Omental fat pad (tissue), 4 donors: Measurements from ENCODE around the gene GGCX. TPM values are rescaled to one million over a fixed set of nuclear protein-coding genes. Genes with fewer than 3 reads are reported as not detected.

Source experiments
- ATAC-seq: fragments of 150-250 bp; one replicate; pipeline ENCODE4 v1.9.1; 2016; ENCODE audit warnings: mild to moderate bottlenecking, moderate library complexity; ENCODE audit not compliant: low FRiP score
- DNase-seq: peaks from one replicate; pipeline ENCODE4 v3.0.0-alpha.2; 2019; ENCODE audit warnings: low spot score
- total RNA-seq, 4 donors: library from RNA; depleted of rRNA; stranded (reverse); fragments of >200 nt; gene quantifications; one replicate each; pipeline ENCODE4 v1.1.0, GENCODE V29; 2016
- TF ChIP-seq, protein P1 (sequence below), 3 donors: fragments of 450-650 bp; IDR thresholded peaks; one replicate each; pipeline ENCODE4 v1.5.1; 2016 to 2017; ENCODE audit warnings: antibody characterized with exemption in 3 of 3, mild to moderate bottlenecking in 3 of 3, moderate library complexity in 2 of 3

GGCX gene
- total RNA-seq, 4 donors from 2014 or later = 24.7 to 44.1 (median 39.8) TPM

DNA sequence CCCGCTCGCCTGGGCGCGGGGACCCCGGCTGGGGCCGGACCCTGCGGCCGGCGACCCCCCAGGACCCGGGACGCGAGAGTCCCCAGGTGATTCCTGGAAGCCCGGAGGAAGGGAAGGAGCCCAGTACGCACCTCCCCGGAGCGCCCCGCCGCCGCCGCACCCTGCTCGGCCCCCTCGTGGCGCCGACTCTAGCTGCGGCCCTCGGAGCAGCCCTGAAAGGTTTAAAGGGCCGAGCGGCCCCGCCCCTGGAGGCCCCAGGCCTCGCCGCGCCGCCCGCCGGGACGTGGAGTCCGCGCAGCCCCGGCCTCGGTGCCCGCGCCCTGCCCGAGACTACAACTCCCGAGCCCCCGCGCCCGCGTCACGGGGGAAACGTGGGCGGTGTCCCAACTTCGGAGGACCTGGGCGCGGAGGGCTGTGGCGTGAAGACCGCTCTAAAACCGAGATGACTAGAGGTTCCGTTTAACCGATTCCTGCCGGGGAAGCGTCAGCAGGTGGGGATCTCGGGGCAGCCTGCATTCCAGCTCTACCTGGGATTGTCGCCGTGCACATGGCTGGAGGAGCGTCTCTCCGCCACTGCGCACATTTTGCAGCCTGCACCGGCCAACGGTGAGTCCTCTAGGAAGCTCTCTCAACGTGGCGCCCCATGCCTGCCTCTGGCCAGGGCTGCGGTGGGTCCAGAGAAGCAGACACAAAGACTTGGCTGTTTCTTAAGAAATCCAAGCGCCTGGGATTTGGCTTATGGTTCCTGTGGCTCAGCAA, 41.4 kb upstream of the GGCX start, which contains the start of gene TMEM150A:
TSS of gene TMEM150A (minus strand) at position 223 of the 759 bp plus-strand sequence. CDS start 750 bp downstream, outside the sequence.
- TF ChIP-seq, protein P1, sequence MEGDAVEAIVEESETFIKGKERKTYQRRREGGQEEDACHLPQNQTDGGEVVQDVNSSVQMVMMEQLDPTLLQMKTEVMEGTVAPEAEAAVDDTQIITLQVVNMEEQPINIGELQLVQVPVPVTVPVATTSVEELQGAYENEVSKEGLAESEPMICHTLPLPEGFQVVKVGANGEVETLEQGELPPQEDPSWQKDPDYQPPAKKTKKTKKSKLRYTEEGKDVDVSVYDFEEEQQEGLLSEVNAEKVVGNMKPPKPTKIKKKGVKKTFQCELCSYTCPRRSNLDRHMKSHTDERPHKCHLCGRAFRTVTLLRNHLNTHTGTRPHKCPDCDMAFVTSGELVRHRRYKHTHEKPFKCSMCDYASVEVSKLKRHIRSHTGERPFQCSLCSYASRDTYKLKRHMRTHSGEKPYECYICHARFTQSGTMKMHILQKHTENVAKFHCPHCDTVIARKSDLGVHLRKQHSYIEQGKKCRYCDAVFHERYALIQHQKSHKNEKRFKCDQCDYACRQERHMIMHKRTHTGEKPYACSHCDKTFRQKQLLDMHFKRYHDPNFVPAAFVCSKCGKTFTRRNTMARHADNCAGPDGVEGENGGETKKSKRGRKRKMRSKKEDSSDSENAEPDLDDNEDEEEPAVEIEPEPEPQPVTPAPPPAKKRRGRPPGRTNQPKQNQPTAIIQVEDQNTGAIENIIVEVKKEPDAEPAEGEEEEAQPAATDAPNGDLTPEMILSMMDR (IDR thresholded peaks at IDR 0.05) = no peak
- DNase-seq (peak; percentile 78), ATAC-seq (peak; percentile 98)

DNA sequence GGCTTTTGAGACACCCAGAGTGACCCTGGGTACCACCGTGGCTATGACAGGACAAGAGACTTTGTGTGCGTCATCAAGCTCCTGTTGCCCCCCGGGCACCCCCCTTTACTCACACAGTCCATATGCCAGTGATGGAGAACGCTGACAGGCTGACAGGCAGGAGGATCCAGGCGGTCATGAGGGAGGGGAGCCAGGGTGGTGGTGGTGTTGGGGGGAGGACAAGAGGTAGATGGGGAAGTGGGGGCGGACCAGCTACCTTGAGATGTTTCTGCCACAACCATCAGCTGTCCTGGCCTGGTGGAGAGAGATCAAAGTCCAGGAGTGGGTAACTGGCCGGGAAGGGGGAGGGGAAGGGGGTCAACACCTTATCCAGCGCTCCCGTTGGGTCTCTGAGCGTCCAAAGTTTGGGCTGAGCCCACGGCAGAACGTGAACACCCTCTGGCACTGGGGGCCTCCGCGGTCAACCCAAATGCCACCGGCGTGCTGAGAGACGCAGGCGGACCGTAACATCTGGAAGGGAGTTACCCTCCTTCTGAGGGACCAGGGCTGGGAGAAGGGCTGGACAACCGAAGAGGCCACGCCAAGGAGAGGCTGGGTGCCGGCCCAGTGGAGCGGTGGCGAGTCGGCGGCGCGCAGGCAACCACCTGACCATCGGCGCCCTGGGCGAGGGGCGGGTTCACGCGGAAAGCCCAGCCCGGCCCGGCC, 40.6 kb upstream of the GGCX start:
- DNase-seq (no peak), ATAC-seq (peak; percentile 73)
- TF ChIP-seq, protein P1 (IDR thresholded peaks at IDR 0.05) = no peak

DNA sequence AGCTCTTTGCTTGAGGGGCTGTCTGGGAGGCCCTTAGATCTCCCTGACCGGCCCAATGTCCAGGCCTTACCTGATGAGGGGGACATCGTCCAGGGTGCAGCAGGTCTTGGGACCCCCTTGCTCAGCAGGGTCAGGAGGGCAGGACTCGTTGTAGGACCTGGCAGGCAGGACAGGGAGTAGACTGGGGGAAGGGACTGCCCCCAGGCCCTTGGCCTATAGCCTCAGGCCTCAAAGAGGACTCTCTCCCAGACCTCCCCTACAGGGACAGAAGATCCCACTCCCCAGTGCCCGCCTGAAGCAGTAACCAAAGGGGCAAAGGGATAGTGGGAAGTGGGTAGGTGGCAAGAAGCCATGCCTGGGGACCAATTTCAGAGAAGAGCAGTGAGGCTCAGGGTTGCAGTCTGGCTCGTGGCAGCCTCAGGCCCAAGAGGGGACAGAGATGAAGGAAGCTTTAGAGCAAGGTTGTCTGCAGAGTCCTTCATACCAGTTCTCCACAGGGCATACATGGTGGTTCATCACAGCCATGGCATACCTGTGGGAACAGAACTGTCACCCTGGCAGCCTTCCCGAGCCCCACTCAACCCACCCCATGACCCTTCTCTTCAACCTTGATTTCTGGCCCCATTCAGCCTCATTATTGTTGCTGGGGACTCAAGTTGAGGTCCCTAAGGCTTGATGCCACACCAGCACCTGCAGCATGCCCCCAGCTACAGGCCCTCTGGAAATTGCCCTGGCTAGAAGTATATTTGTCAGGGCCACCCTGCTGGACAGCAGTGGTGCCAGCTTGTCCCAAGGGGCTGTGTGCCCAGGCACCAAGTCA, 39.9 kb upstream of the GGCX start:
- DNase-seq = no peak
- no peak for ATAC-seq
- TF ChIP-seq, protein P1 (IDR thresholded peaks at IDR 0.05) = no peak

DNA sequence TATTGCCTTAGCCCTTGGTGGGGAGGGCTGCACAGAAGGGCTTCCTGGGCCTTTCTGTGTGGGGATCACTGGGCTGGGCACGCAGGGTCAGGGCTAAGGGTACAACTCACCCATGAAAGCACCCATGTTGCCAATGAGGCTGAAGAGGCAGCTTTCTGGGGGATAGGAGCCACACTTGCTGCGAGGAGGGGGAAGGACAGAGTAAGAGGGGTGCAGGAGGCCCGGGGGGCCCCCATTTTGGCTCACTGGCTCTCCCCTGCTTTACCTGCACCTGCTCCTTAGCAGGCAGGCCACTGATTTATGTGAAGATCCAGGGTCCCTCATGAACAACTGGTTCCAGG, 38.9 kb upstream of the GGCX start:
- ATAC-seq (no peak), DNase-seq (no peak)
- TF ChIP-seq, protein P1 (IDR thresholded peaks at IDR 0.05) = no peak

DNA sequence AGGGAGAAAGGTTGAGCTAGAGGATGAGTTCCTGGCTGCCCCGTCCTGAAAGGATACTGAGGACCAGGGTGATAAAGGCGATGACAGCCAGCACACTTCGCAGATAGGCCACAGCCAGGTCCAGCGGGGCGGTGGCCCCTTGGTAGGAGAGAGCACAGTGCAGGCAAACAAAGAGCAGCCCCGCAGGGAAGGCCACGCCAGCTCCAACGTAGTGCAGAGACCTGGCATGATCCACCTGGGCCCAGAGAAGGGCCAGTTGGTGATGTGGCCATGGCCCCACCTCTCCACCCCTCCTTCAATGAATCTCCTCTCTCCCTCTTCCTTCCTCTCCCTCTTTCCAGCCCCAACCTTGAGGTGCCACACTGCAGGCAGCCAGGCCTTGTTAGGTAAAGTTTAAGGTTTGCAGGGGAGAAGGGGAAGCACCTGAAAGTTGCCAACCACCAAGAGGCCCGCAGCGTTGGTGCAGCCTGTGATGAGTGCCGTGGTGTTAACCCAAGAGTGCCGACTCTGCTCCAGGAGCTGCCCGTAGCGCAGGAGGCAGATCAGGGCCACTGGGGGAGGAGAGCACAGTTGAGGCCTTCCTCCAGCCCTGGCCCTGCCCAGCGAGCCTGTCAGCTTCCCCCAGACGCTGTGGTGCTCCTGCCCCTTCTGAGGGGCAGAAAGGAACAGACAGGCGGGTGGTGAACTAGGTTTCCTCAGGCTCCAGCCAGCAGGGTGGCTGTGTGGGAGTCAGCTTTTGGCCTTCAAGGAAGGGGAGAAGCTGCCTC, 38.4 kb upstream of the GGCX start:
- TF ChIP-seq, protein P1 (IDR thresholded peaks at IDR 0.05) = no peak
- no peak for DNase-seq
- no peak for ATAC-seq

DNA sequence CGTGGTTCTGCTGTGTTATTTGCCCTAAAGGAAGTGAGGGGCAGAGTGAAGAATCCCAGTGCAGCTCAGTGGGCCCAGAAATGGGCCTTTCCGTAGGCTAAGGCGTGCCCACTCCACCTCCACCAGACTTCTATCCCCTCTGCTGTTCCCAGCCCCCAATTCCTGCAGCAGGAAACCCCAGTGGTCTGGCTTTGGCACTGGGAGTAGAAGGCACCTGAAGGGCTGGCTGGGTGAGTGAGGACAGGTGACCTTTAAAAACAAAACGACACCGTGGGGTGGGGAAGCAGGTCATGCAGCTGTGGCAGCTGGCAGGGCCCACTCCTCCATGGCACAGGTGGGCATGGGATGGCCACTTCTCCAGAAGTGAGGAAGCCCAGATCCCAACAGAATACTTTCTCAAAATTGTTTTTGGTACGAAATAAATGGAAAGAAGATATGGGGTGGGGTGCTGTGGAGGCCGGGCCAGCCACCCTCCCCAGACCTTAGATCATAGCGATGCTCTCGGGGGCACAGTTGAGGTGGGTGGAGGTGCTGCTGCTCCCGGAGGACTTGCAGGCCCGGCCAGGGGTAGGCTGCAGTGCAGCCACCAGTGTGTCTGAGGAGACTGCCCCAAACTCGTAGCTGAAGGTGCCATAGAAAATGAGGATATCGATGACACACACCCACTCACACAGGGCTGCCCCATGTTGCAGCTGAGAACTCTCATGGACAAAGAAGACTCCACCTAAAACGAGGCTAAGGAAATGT, 37.5 kb upstream of the GGCX start:
- ATAC-seq (no peak), DNase-seq (no peak)
- TF ChIP-seq, protein P1 (IDR thresholded peaks at IDR 0.05) = no peak
